Measurements from ENCODE around the gene KCNMA1.

The KCNMA1 gene

DNA sequence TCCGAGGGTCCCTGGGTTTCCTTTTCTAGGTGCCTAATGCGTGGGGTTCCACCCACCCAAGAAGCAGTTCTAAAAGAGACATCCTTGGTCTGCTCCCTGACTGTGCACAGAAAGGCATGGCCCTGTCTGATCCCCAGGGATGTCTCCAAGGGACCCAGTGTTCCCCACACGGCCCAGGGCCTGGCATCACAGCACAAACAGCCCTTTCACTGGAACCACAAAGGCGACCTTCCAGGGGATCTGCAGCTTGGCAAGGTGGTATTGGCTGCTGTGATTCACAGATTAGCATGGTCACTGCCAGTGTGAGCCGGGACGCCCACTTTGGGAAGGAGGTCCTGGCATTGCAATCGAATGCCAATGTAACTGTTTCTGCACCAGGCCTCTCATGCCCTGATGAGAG is 6.4 kb downstream of the KCNMA1 start:
- no peak for DNase-seq

GRCh38 chr10:77630507-77630848 is 7.1 kb downstream of the KCNMA1 start:
- DNase-seq, result no peak

- no peak for DNase-seq
Observed at GRCh38 chr10:77629775-77630506, 7.7 kb downstream of the KCNMA1 start.

DNA sequence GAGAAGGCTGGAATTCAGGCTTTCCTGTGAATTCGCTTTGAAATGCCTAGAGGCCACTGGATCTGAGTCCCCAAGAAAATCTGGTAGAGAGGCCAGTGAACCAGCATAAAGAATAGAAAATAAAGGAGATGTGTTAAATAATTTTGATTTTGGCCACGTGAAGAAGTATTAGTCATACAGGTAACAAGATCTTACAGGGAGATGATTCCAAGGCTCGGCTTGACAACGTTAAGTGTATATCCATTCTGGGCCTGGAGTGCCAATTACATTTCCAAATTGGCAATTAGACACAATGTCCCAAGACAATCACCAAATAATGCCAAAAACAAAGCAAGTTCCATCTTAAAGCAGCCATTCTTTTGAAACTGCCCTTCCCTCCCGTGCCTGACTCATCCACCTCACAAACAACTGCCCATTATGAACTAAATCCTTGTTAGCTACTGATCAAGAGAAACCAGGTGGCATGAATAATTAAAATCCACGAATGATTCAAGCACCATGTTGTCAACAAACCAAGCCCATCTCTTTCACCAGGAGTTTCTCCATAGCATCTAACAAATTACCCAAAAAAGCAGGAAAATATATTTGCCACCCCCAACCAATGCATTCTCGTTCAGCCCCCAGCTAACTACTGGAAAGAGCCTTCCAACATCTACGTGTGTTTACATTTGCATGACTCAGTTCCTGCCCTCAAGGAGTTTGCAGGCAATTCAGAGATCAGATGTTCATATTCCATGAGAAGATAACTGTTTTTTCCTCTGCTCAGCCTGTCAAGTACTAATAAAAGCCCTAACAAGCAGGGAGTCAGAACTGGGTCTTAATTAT is 8.5 kb downstream of the KCNMA1 start:
- DNase-seq, result no peak

- no peak for DNase-seq
Observed at GRCh38 chr10:77626266-77626935, 11.2 kb downstream of the KCNMA1 start.

DNA sequence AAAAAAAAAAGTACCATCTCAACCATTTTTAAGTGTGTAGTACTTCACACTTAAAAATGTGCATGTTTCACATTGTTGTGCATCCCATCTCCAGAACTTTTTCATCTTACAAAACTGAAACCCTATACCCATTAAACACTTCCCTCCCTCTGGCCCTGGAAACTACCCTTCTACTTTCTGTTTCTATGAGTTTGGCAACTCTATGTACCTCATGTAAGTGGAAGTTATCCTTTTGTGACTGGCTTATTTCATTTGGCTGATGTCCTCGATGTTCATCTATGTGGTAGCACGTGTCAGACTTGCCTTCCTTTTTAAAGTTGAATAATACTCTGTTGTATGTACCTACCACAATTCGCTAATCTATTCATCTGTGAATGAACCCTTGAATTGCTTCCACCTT is 12.2 kb downstream of the KCNMA1 start:
- DNase-seq, result no peak

GRCh38 chr10:77622889-77623291 is 14.7 kb downstream of the KCNMA1 start:
- no peak for DNase-seq

- no peak for DNase-seq
Observed at GRCh38 chr10:77620731-77621130, 16.9 kb downstream of the KCNMA1 start.

- no peak for DNase-seq
Observed at GRCh38 chr10:77619964-77620703, 17.5 kb downstream of the KCNMA1 start.

DNA sequence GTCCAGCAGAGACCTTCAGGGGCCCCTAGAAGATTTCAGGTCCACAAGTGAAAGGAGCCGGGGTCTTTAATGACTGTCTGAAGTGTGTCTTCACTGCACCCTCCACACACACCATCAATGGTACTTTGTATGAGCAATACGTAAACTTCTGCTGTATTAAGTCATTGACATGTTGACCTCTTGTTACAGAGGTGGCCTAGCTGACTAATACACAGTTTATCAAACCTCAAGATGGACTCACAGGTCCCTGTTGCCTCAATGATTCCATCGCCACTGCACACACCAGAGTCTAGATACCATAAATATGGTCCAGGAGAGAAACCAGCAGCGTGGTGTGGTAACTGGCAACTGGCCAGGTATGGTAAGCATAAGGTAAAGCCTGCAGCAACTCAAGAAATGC is 19.5 kb downstream of the KCNMA1 start:
- no peak for DNase-seq

DNA sequence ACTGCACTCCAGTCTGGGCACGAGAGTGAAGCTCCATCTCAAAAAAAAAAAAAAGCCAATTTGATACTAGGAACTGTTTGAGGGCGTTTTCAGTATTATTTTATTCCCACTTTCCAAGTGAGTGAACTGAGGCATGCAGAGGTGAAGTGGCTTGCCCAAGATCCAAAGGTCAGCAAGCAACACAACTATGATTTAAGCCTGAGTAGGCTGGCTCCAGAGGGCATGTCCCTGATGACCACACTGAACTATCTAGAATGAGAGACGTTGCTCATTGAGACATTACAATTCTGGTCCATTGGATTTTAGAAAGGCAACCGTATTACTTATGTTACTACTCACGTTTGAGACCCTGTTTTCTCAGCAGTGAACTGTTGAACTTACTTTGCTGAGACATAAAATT is 20.8 kb downstream of the KCNMA1 start:
- DNase-seq, result no peak

GRCh38 chr10:77614778-77615625 is 22.6 kb downstream of the KCNMA1 start:
- no peak for DNase-seq

GRCh38 chr10:77613476-77614130 is 24.0 kb downstream of the KCNMA1 start:
- peak; percentile 29 for DNase-seq

DNA sequence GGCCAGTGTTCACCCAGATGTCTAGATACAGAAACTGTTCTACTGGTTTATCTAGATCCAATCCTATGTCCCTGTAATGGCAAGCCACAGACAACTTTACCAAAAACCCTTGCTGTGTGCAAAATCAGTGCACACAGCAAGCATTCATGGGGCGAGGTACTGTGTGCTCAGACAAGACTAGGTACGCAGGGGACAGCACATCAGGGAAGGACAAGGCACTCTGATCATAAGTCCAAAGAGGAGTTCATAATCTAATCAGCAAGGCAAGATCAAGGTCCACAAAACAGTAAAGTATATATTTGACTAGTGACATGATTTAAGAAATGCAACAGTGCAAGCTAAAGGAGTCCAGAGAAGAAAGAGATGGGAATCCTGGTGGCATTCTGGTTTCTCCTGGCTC is 25.9 kb downstream of the KCNMA1 start:
- no peak for DNase-seq

- DNase-seq, result no peak
Observed at GRCh38 chr10:77611221-77611620, 26.4 kb downstream of the KCNMA1 start.

DNA sequence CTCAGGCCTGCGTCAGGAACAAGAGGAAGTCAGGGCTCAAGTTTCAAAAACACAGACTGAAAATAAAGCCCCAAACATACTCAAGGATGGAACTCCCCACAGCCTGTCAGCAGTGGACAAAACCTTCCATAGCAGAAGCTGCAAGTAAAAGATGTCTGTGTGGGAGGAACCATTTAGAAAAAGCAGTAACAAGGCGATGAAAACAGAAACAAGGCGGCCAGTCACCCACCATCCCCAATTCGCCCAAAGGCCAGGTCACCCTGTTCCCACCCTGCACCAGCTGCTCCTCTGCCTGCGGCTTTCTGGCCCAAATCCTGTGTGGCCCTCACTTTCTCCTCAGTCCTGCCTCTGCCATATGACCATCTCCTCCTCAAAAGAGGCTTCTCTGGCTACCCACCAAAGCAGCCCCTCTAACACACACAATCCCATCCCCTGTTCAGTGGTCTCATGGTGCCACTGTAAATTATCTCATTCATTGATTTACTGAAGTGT is 27.8 kb downstream of the KCNMA1 start:
- no peak for DNase-seq

GRCh38 chr10:77608281-77608680 is 29.3 kb downstream of the KCNMA1 start:
- DNase-seq, result no peak

- no peak for DNase-seq
Observed at GRCh38 chr10:77606751-77607150, 30.9 kb downstream of the KCNMA1 start.

- peak; percentile 11 for DNase-seq
Observed at GRCh38 chr10:77605466-77605865, 32.1 kb downstream of the KCNMA1 start.

DNA sequence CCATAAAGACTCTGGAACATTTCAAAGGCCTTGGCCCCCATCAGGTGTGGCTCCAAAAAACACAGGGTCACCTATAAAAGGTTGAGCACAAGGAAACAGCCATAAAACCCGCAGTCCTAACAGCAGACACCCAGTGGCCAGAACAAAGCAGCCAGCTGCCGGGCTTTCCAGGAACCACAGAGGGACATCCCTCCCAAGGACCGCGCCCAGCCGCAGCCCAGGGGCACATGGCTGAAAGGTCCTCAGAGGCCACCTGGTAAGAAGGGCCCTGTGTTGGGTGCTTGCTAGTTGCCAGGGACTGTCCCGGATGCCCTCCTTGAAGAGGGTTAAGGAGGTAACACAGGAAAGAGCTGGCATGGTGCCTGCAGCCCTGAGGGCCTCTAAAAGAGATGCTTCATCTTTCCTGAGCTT is 32.7 kb downstream of the KCNMA1 start:
- peak; percentile 61 for DNase-seq

- no peak for DNase-seq
Observed at GRCh38 chr10:77604063-77604462, 33.5 kb downstream of the KCNMA1 start.

DNA sequence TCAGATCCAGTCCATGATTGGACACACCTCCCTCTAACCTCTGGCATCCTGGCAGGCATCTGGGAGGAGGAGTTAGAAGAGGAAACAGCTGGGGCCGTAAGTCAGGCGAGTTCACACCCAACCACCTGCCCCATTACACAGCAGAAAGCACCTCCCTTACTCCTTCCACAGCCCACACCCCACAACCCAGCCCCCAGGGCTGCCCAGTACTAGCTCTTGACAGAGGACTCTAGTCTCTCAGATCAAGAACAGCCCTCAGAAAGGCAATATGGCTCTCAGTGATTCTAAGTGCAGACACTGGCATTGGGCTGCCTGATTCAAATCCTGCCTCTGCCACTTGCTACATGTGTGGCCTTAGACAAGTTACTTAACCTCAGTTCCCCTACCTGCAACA is 34.1 kb downstream of the KCNMA1 start:
- DNase-seq, result peak; percentile 55
